OCI-LY1 (cell line): Measurements from ENCODE around the gene CSMD2.

Experiments
- H2AFZ ChIP-seq: fragments of 200-600 bp; sonication (generic), shearing (Covaris generic); 2 replicates; pipeline ENCODE4 v1.6.0; 2014; ENCODE audit warnings: antibody characterized with exemption, mild to moderate bottlenecking, low read length
- H3F3A ChIP-seq: fragments of 200-600 bp; sonication (generic), shearing (Covaris generic); 2 replicates; pipeline ENCODE4 v1.6.0; 2014; ENCODE audit warnings: mild to moderate bottlenecking, antibody characterized with exemption, low read length, moderate library complexity; ENCODE audit not compliant: insufficient read depth
- H3K27ac ChIP-seq: fragments of 200-600 bp; sonication (generic); 2 replicates; pipeline ENCODE4 v1.5.1; 2014; ENCODE audit warnings: low read length, mixed run types, mild to moderate bottlenecking, low read depth; ENCODE audit not compliant: poor library complexity, severe bottlenecking
- H3K27me3 ChIP-seq: fragments of 200-600 bp; sonication (generic); 2 replicates; pipeline ENCODE4 v1.6.0; 2014; ENCODE audit warnings: antibody characterized with exemption, mild to moderate bottlenecking, low read length, moderate library complexity; ENCODE audit not compliant: insufficient read depth
- H3K36me3 ChIP-seq: fragments of 200-600 bp; sonication (generic); 2 replicates; pipeline ENCODE4 v1.6.1; 2014; ENCODE audit warnings: mild to moderate bottlenecking, antibody characterized with exemption, low read length, moderate library complexity, mixed read lengths; ENCODE audit not compliant: insufficient read depth
- H3K4me1 ChIP-seq: fragments of 200-600 bp; sonication (generic); 2 replicates; pipeline ENCODE4 v1.5.1; 2014; ENCODE audit warnings: mild to moderate bottlenecking, low read length, moderate library complexity; ENCODE audit not compliant: insufficient read depth, severe bottlenecking
- H3K4me2 ChIP-seq: fragments of 200-600 bp; sonication (generic), shearing (Covaris generic); 2 replicates; pipeline ENCODE4 v1.6.1; 2014; ENCODE audit warnings: low read length
- H3K4me3 ChIP-seq: fragments of 200-600 bp; sonication (generic); 2 replicates; pipeline ENCODE4 v1.5.1; 2014; ENCODE audit warnings: low read length, low read depth, mild to moderate bottlenecking, mixed read lengths; ENCODE audit not compliant: poor library complexity, severe bottlenecking
- H3K79me2 ChIP-seq: fragments of 200-600 bp; shearing (Covaris generic); 2 replicates; pipeline ENCODE4 v1.6.1; 2016; ENCODE audit warnings: mixed run types, low read length, mixed read lengths; ENCODE audit not compliant: insufficient read depth
- H3K9ac ChIP-seq: fragments of 200-600 bp; sonication (generic), shearing (Covaris generic); 2 replicates; pipeline ENCODE4 v1.6.1; 2014; ENCODE audit warnings: mild to moderate bottlenecking, low read length, mixed read lengths
- H3K9me2 ChIP-seq: fragments of 200-600 bp; sonication (generic), shearing (Covaris generic); 2 replicates; pipeline ENCODE4 v1.6.1; 2014; ENCODE audit warnings: low read depth, mild to moderate bottlenecking, low read length, mixed read lengths
- H3K9me3 ChIP-seq: fragments of 200-600 bp; shearing (Covaris generic); 2 replicates; pipeline ENCODE4 v1.6.1; 2014; ENCODE audit warnings: low read length, mixed read lengths
- H4K20me1 ChIP-seq: fragments of 200-600 bp; sonication (generic), shearing (Covaris generic); 2 replicates; pipeline ENCODE4 v1.6.0; 2016; ENCODE audit warnings: mild to moderate bottlenecking, low read length; ENCODE audit not compliant: insufficient read depth
- CTCF ChIP-seq: fragments of 200-600 bp; sonication (generic), shearing (Covaris generic); IDR thresholded peaks from 2 replicates; pipeline ENCODE4 v1.5.1; 2017; ENCODE audit warnings: mild to moderate bottlenecking, antibody characterized with exemption, low read length, moderate library complexity, mixed read lengths
- EZH2 ChIP-seq: fragments of 200-600 bp; sonication (generic), shearing (Covaris generic); IDR thresholded peaks from 2 replicates; pipeline ENCODE4 v1.8.0; 2017; ENCODE audit warnings: borderline replicate concordance, mixed run types, mild to moderate bottlenecking, antibody characterized with exemption, low read length, moderate library complexity, mixed read lengths

Gene CSMD2

GRCh38 chr1:33866281-33866680, 298.7 kb downstream of the CSMD2 start:
- H2AFZ ChIP-seq, result no peak overlapping the region
- H4K20me1 ChIP-seq, result no peaks in the 10 kb centered on the region
- 0 out of 2 replicates have a peak, but pooled peaks cover 4% of the 10 kb centered on the region for H3K27me3 ChIP-seq
- H3K4me3 ChIP-seq, result no peak overlapping the region
- H3K27ac ChIP-seq, result no peak overlapping the region
- H3K36me3 ChIP-seq, result no peaks in the 10 kb centered on the region
- no peak overlapping the region for H3K9ac ChIP-seq
- no peak overlapping the region for H3K4me2 ChIP-seq
- TF ChIP-seq CTCF, result no peak
- TF ChIP-seq EZH2, result no peak
- H3K4me1 ChIP-seq, result no peaks in the 10 kb centered on the region
- H3K79me2 ChIP-seq, result no peaks in the 10 kb centered on the region
- no peaks in the 10 kb centered on the region for H3K9me2 ChIP-seq
- H3K9me3 ChIP-seq, result no peaks in the 10 kb centered on the region
- H3F3A ChIP-seq, result no peaks in the 10 kb centered on the region

GRCh38 chr1:33864460-33865389, 300.3 kb downstream of the CSMD2 start:
- no peaks in the 10 kb centered on the region for H3K79me2 ChIP-seq
- H3K9ac ChIP-seq, result no peak overlapping the region
- no peaks in the 10 kb centered on the region for H3F3A ChIP-seq
- no peaks in the 10 kb centered on the region for H3K36me3 ChIP-seq
- H3K4me2 ChIP-seq, result no peak overlapping the region
- H2AFZ ChIP-seq, result no peak overlapping the region
- no peaks in the 10 kb centered on the region for H3K4me1 ChIP-seq
- no peaks in the 10 kb centered on the region for H3K9me2 ChIP-seq
- H3K27me3 ChIP-seq, result 0 out of 2 replicates have a peak, but pooled peaks cover 4% of the 10 kb centered on the region
- no peaks in the 10 kb centered on the region for H4K20me1 ChIP-seq
- no peak overlapping the region for H3K27ac ChIP-seq
- TF ChIP-seq EZH2 (no peak), CTCF (no peak)
- H3K9me3 ChIP-seq, result no peaks in the 10 kb centered on the region
- H3K4me3 ChIP-seq, result no peak overlapping the region

- Histone ChIP-seq H3K9me3 (no peaks in the 10 kb centered on the region), H2AFZ (no peak within 1 kb of the TSS), H3K4me3 (no peak within 1 kb of the TSS), H3K27ac (no peak within 1 kb of the TSS), H3K27me3 (0 out of 2 replicates have a peak, but pooled peaks cover 4% of the 10 kb centered on the region), H3K4me2 (no peak within 1 kb of the TSS), H3K36me3 (no peaks in the 10 kb centered on the region), H3K79me2 (no peaks in the 10 kb centered on the region), H4K20me1 (no peaks in the 10 kb centered on the region), H3K4me1 (no peaks in the 10 kb centered on the region), H3F3A (no peaks in the 10 kb centered on the region), H3K9ac (no peak within 1 kb of the TSS), H3K9me2 (no peaks in the 10 kb centered on the region)
- TF ChIP-seq EZH2 (no peak), CTCF (no peak)
Measured at GRCh38 chr1:33863779-33864178, 301.3 kb downstream of the CSMD2 start, which contains the start of gene HMGB4. Gene HMGB4 (plus strand): TSS chr1:33864079. CDS start chr1:33864192, 113 bp downstream.
